Lower leg skin (tissue), 4 donors: ENCODE results near the gene TXLNA. TPM values are rescaled to one million over a fixed set of nuclear protein-coding genes. Genes with fewer than 3 reads are reported as not detected.

Experiments used
- DNase-seq, 2 donors: peaks; one replicate each; pipeline ENCODE4 v3.0.0-alpha.2; 2019; ENCODE audit warnings: low spot score in 2 of 2
- H3K4me3 ChIP-seq: fragments of 200-600 bp; sonication (generic); 2 replicates; pipeline ENCODE4 v1.5.1; 2017; ENCODE audit warnings: mild to moderate bottlenecking, low read depth; ENCODE audit not compliant: poor library complexity, severe bottlenecking
- POLR2A ChIP-seq, 2 donors: fragments of 450-650 bp; IDR thresholded peaks; one replicate each; pipeline ENCODE4 v1.6.1; 2016 to 2017; ENCODE audit warnings: antibody characterized with exemption in 2 of 2, mild to moderate bottlenecking in 1 of 2, moderate library complexity in 1 of 2
- WGBS, 2 donors: methylation state at CpG; one replicate each; pipeline ENCODE4 v1.1.5; 2018; 5-methylcytosine and 5-hydroxymethylcytosine counted together
- intact Hi-C: fragments of 100-400 bp; cut with DNase I; formaldehyde crosslinking; loops from one replicate; pipeline ENCODE4 v1.15.0; 2023; ENCODE audit warnings: low total_unique reads
- total RNA-seq, 4 donors: library from RNA; depleted of rRNA; stranded (reverse); fragments of >200 nt; gene quantifications; one replicate each; pipeline ENCODE4 v1.1.0, GENCODE V29; 2016
- TF ChIP-seq, protein P1 (sequence below), 3 donors: fragments of 450-650 bp; IDR thresholded peaks; one replicate each; pipeline ENCODE4 v1.5.1; 2016; ENCODE audit warnings: antibody characterized with exemption in 3 of 3, mild to moderate bottlenecking in 3 of 3, moderate library complexity in 2 of 3

Gene TXLNA
- total RNA-seq, 4 donors from 2014 or later: 41.1 to 62.0 (median 56.6) TPM

DNA sequence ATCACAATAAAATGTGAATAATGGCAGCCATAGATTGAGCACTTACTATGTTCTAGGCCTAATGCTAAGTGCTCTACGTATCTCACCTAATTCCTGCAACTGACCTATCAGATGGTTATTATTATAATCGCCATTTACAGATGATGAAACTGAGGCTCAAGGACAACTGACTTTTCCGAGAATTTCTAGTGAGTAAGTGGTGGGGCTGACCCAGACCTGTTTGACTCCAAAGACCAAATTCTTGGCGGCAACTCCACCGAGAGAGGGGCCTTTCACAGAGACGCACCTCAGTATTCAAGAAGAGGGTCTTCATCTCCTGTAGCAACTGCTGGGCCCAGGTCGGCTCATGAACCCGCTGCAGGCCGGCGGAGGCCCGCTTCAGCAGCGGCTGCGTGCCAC is 42.1 kb downstream of the TXLNA start:
- intact Hi-C loops: no loop called here
- TF ChIP-seq POLR2A (IDR thresholded peaks at IDR 0.05): no peak
- TF ChIP-seq, protein P1, sequence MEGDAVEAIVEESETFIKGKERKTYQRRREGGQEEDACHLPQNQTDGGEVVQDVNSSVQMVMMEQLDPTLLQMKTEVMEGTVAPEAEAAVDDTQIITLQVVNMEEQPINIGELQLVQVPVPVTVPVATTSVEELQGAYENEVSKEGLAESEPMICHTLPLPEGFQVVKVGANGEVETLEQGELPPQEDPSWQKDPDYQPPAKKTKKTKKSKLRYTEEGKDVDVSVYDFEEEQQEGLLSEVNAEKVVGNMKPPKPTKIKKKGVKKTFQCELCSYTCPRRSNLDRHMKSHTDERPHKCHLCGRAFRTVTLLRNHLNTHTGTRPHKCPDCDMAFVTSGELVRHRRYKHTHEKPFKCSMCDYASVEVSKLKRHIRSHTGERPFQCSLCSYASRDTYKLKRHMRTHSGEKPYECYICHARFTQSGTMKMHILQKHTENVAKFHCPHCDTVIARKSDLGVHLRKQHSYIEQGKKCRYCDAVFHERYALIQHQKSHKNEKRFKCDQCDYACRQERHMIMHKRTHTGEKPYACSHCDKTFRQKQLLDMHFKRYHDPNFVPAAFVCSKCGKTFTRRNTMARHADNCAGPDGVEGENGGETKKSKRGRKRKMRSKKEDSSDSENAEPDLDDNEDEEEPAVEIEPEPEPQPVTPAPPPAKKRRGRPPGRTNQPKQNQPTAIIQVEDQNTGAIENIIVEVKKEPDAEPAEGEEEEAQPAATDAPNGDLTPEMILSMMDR (IDR thresholded peaks at IDR 0.05): no peak
- H3K4me3 ChIP-seq: peak overlapping the region; percentile 98
- WGBS, 2 donors: 2 to 9% methylated on average over 7 to 13 of the region's 13 CpGs
- no peak for DNase-seq

DNA sequence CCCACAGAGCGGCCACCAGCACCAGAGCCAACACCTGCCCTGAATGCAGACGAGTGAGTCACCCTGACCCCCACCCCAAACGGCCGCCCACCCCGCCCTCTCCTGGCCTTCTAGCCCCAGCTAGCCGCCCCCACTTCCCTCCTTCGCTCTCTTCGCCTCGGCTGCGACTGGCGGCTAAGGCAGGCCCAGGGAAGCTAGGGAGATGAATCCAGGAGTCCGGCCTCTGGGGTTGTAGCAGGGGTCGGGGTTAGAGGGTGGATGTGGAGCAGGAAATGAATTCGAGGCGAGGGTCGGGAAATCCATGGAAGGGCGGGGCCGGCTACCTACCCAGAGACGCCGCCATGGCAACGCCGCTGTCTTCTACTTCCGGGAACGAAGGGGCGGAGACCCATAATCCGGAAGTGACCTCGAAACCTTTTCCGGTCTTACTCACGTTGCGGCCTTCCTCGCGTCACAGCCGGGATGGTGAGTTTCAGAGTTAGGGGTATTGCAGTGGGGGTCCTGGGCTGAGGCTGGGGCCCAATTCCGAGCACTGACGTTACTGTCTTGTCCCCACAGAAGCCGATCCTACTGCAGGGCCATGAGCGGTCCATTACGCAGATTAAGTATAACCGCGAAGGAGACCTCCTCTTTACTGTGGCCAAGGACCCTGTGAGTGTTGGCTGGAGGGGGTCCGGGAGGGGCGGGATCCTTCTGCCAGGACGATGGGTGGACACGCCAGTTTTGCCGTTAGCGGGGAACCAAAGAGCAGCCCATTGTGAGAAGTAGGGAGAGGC is 42.7 kb downstream of the TXLNA start, which contains the start of the genes EIF3I and TMEM234:
TSS of gene EIF3I (plus strand) at position 428 of the 776 bp plus-strand sequence. CDS start at position 463, 35 bp downstream.
TSS of gene TMEM234 (minus strand) at position 374 of the 776 bp plus-strand sequence. CDS start at position 343, 31 bp downstream.
- intact Hi-C loops: no loop called here
- TF ChIP-seq POLR2A (IDR thresholded peaks at IDR 0.05): peak in 1 of 2 donors; percentile 55
- TF ChIP-seq, protein P1 (IDR thresholded peaks at IDR 0.05): no peak
- peak within 1 kb of the TSS; percentile 98 for H3K4me3 ChIP-seq
- peak; percentile 93 to 99 for DNase-seq
- 0 to 1% methylated on average over 39 to 46 of the region's 46 CpGs for WGBS, 2 donors

DNA sequence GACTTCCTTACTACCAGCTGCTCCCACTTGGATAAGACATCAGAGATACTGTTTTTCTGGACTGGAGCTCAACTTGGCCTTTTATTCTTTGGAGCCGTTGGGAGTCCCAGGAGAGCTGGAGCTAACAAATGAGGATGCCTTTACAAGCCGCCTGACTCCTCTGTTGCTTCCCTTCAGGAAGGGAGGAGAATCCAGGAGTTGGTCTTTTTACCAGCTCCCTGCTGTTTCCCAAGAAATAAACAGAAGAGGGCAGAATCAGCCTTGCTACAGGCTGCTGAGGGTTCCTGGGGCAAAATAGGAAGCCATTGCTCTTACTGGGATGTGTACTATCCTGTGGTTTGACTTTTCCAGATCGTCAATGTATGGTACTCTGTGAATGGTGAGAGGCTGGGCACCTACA is 44.2 kb downstream of the TXLNA start:
- H3K4me3 ChIP-seq: no peak overlapping the region
- 72 to 80% methylated on average over 2 to 3 of the region's 3 CpGs for WGBS, 2 donors
- no peak for TF ChIP-seq POLR2A (IDR thresholded peaks at IDR 0.05)
- TF ChIP-seq, protein P1 (IDR thresholded peaks at IDR 0.05): no peak
- no peak for DNase-seq
- intact Hi-C loops: no loop called here

DNA sequence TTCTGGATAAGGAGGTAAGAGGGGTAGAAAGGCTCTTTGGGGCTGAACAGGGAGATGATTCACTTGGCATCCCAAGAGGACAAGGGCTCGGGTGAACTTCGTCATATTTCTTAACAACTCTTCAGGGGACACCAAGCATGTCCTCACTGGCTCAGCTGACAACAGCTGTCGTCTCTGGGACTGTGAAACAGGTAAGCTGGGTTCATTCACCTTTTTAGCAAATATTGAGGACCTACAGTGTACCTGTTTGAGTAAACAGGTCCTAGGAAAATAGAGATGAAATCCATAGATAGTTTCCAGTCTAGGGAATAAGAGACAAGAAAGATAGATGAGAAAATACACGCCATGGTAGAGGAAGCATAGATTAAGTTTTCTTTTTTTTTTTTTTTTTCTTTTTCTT is 44.8 kb downstream of the TXLNA start:
- H3K4me3 ChIP-seq: no peak overlapping the region
- no peak for DNase-seq
- intact Hi-C loops: no loop called here
- no peak for TF ChIP-seq POLR2A (IDR thresholded peaks at IDR 0.05)
- TF ChIP-seq, protein P1 (IDR thresholded peaks at IDR 0.05): no peak
- 86 to 91% methylated on average over 4 of the region's 4 CpGs for WGBS, 2 donors

DNA sequence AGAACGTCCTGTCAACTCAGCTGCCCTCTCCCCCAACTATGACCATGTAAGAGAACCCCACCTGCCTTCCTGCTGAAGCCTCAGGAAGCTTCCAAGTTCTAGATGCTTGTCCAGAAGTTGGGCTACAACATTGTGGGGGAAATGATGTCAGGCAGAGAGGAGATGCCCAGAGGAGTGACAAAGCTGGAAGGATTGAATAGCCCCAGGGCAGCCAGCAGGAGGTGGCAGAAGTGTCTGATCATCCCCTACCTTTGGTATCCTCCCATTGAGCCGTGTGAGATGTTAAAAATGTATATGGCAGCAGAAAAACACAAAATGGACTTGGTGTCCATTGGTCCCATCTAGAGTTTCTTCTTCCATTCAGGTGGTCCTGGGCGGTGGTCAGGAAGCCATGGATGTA is 49.3 kb downstream of the TXLNA start:
- WGBS, 2 donors: 75 to 80% methylated on average over 3 of the region's 3 CpGs
- no peak overlapping the region for H3K4me3 ChIP-seq
- no peak for TF ChIP-seq POLR2A (IDR thresholded peaks at IDR 0.05)
- TF ChIP-seq, protein P1 (IDR thresholded peaks at IDR 0.05): no peak
- no peak for DNase-seq
- intact Hi-C loops: no loop called here
